ENCODE measurements around the gene ADCY10. TPM values are rescaled to one million over a fixed set of nuclear protein-coding genes. Genes with fewer than 3 reads are reported as not detected.

Gene ADCY10
- total RNA-seq, 1 experiment from 2014 or later, result 0.46 TPM

DNA sequence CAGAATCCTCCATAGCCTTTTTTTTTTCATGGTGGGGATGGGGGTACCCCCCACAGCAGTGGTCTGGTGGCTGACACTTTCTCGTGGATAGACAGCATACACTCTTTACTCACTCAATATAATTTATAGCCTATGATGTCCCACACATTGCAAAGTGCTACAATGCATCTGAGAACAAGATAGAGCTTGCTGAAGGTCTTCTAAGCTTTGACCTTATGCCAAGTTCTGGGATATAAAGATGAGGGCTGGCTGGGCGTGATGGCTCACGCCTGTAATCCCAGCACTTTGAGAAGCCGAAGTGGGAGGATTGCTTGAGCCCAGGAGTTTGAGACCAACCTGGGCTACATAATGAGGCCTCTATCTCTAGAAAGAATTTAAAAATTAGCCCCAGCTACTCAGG is 114.2 kb downstream of the ADCY10 start:
- Histone ChIP-seq H3K27ac (no peak overlapping the region), H3K79me2 (ENCODE audit: low read depth) (no peaks in the 10 kb centered on the region)
- POLR2A ChIA-PET (ENCODE audit: unreplicated experiment), result no interaction called here

DNA sequence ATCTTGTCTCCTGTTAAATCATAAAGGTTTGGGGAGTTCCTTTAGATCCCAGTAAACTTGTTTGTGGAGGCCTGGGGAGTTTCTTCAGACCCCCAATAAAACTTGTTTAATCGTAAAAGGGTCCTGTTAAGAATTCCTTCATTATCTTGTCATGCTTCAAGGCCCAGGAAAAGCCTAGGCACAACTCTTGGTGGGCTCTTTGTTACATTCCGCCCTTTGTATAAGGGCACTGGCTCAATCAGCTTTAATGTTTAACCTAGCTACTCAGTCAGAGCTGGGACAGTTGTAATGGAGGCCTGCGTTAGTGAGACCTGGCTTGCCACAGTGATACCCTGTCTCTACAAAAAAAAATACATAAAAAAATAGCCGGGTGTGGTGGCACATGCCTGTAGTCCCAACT is 115.0 kb downstream of the ADCY10 start:
- BruUV-seq (replicated peaks), result no TSS peak
- H4K20me1 ChIP-seq (ENCODE audit: insufficient read depth), result no peaks in the 10 kb centered on the region
- intact Hi-C loops (cut with micrococcal nuclease; ENCODE audit: unreplicated experiment), result no loop called here

More for the DNA sequence above, 114.2 kb downstream of the ADCY10 start:
- CTCF ChIA-PET, result no interaction called here
- Histone ChIP-seq H2AFZ (no peak overlapping the region), H3K4me1 (replicated peaks; ENCODE audit: insufficient read depth) (peaks cover 36% of the 10 kb centered on the region), H3K9me3 (ENCODE audit: insufficient read depth, low read depth) (peaks cover 5% of the 10 kb centered on the region; the same call in 1 of the 2 replicates), H3K4me3 (no peak overlapping the region), H4K20me1 (ENCODE audit: insufficient read depth) (no peaks in the 10 kb centered on the region), H3F3A (ENCODE audit: insufficient read depth, low read depth) (peaks cover 44% of the 10 kb centered on the region), H3K36me3 (ENCODE audit: low read depth) (0 out of 2 replicates have a peak, but pooled peaks cover 4% of the 10 kb centered on the region), H3K9me2 (ENCODE audit: insufficient read depth) (no peaks in the 10 kb centered on the region), H3K27me3 (ENCODE audit: insufficient read depth, low read depth) (no peaks in the 10 kb centered on the region), H3K4me2 (no peak overlapping the region)
- no TSS peak for BruUV-seq (replicated peaks)
- intact Hi-C loops (cut with micrococcal nuclease; ENCODE audit: unreplicated experiment), result loop anchor here (5.0 kb wide), 1 partner anchor 197 kb away; no protein-coding TSS in a partner anchor
- no peak for TF ChIP-seq EZH2 (IDR thresholded peaks at IDR 0.05; ENCODE audit: low read depth)
- TF ChIP-seq, protein P1, sequence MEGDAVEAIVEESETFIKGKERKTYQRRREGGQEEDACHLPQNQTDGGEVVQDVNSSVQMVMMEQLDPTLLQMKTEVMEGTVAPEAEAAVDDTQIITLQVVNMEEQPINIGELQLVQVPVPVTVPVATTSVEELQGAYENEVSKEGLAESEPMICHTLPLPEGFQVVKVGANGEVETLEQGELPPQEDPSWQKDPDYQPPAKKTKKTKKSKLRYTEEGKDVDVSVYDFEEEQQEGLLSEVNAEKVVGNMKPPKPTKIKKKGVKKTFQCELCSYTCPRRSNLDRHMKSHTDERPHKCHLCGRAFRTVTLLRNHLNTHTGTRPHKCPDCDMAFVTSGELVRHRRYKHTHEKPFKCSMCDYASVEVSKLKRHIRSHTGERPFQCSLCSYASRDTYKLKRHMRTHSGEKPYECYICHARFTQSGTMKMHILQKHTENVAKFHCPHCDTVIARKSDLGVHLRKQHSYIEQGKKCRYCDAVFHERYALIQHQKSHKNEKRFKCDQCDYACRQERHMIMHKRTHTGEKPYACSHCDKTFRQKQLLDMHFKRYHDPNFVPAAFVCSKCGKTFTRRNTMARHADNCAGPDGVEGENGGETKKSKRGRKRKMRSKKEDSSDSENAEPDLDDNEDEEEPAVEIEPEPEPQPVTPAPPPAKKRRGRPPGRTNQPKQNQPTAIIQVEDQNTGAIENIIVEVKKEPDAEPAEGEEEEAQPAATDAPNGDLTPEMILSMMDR (conservative IDR thresholded peaks at IDR 0.05), result no peak
- no peak for DNase-seq

DNA sequence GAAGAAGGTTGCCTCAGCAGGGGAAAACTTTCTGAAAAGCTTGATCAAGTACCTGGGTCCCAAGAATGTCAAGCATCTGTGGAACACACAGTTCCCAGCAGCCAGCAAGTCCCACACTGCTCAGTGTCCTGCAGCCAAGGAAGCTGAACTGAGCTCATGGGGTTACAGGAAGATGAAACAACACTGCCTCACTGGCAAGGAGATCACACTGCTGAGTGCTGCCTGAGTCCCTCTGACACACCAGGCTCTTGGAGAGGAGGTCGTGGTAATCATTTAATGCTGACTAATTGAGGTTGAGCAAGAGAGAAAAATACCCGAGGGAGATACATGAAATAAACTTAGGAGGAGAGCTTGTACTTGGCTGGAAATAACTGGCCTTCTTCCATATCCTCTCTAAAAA is 116.9 kb downstream of the ADCY10 start:
- H3K79me2 ChIP-seq (ENCODE audit: low read depth), result no peaks in the 10 kb centered on the region
- H3K36me3 ChIP-seq (ENCODE audit: low read depth), result 0 out of 2 replicates have a peak, but pooled peaks cover 4% of the 10 kb centered on the region
- H3K27me3 ChIP-seq (ENCODE audit: insufficient read depth, low read depth), result no peaks in the 10 kb centered on the region
- BruUV-seq (replicated peaks), result no TSS peak
- H3K4me3 ChIP-seq, result peak overlapping the region; percentile 18; the same call in 1 of the 2 replicates
- no peaks in the 10 kb centered on the region for H3K9me2 ChIP-seq (ENCODE audit: insufficient read depth)
- DNase-seq, result peak; percentile 60 to 96
- H3K4me2 ChIP-seq, result peak overlapping the region; percentile 87
- intact Hi-C loops (cut with micrococcal nuclease; ENCODE audit: unreplicated experiment), result loop anchor here (2.0 kb wide), 2 partner anchors 140 to 286 kb away; partner anchors contain the start of genes DCAF6 and MPC2
- ChIA-PET POLR2A (ENCODE audit: unreplicated experiment) (interaction anchor here (0.5 to 0.7 kb wide), 6 partner anchors 11 to 316 kb away, joined by 3 to 13 read pairs (median 4); no protein-coding TSS in a partner anchor), CTCF (interaction anchor here (0.5 to 0.7 kb wide), 5 partner anchors 83 to 757 kb away, joined by 3 to 8 read pairs (median 3); no protein-coding TSS in a partner anchor)
- no peaks in the 10 kb centered on the region for H4K20me1 ChIP-seq (ENCODE audit: insufficient read depth)
- H3K9me3 ChIP-seq (ENCODE audit: insufficient read depth, low read depth), result 0 out of 2 replicates have a peak, but pooled peaks cover under 1% of the 10 kb centered on the region
- peaks cover 53% of the 10 kb centered on the region for H3K4me1 ChIP-seq (replicated peaks; ENCODE audit: insufficient read depth)
- H2AFZ ChIP-seq, result no peak overlapping the region; the same call in 1 of the 2 replicates
- TF ChIP-seq EZH2 (IDR thresholded peaks at IDR 0.05; ENCODE audit: low read depth), result no peak
- TF ChIP-seq, protein P1 (conservative IDR thresholded peaks at IDR 0.05), result no peak
- peaks cover 54% of the 10 kb centered on the region for H3F3A ChIP-seq (ENCODE audit: insufficient read depth, low read depth)
- H3K27ac ChIP-seq, result peak overlapping the region; percentile 93

More for the DNA sequence above, 115.0 kb downstream of the ADCY10 start:
- H3K36me3 ChIP-seq (ENCODE audit: low read depth), result 0 out of 2 replicates have a peak, but pooled peaks cover 4% of the 10 kb centered on the region
- peaks cover 5% of the 10 kb centered on the region; the same call in 1 of the 2 replicates for H3K9me3 ChIP-seq (ENCODE audit: insufficient read depth, low read depth)
- H3K27ac ChIP-seq, result no peak overlapping the region
- H3K4me1 ChIP-seq (replicated peaks; ENCODE audit: insufficient read depth), result peaks cover 44% of the 10 kb centered on the region
- H3K4me2 ChIP-seq, result no peak overlapping the region
- H3F3A ChIP-seq (ENCODE audit: insufficient read depth, low read depth), result peaks cover 51% of the 10 kb centered on the region
- DNase-seq, result no peak
- no peaks in the 10 kb centered on the region for H3K9me2 ChIP-seq (ENCODE audit: insufficient read depth)
- H2AFZ ChIP-seq, result no peak overlapping the region
- no peak overlapping the region for H3K4me3 ChIP-seq
- TF ChIP-seq, protein P1 (conservative IDR thresholded peaks at IDR 0.05), result no peak
- TF ChIP-seq EZH2 (IDR thresholded peaks at IDR 0.05; ENCODE audit: low read depth), result no peak
- ChIA-PET POLR2A (ENCODE audit: unreplicated experiment) (interaction anchor here (0.6 kb wide), 1 partner anchor 275 kb away, joined by 4 read pairs; no protein-coding TSS in a partner anchor), CTCF (no interaction called here)
- no peaks in the 10 kb centered on the region for H3K79me2 ChIP-seq (ENCODE audit: low read depth)
- H3K27me3 ChIP-seq (ENCODE audit: insufficient read depth, low read depth), result no peaks in the 10 kb centered on the region
